WI38 (cell line): ENCODE measurements around the gene MTUS2.

Experiments used
- H3K4me3 ChIP-seq: 2 replicates; pipeline ENCODE4 v1.5.1; 2011; ENCODE audit warnings: low read depth, mild to moderate bottlenecking, control low read depth, low read length
- TF ChIP-seq, protein P1 (sequence below): IDR thresholded peaks from 2 replicates; pipeline ENCODE4 v1.5.1; 2012; ENCODE audit warnings: low read depth, mild to moderate bottlenecking, control low read depth, low read length

MTUS2 gene

DNA sequence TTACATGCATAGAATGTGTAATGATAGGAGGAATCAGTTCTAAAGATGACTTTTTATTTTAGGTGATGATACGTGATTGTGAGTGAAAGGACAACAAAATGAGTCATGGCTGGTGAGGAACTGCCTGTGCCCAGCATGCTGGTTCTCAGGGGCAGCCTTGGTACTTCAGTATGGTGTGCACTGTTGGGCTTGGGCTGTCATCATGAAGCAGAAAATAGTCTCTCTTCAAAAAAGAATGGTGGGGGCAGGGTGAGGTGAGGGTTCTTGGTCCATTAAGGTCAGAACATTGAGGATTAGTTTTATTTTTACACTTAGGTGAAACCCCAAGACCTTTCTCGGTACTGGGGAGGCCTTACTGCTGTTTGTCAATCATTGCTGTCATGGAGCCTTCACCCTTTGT, 309.5 kb downstream of the MTUS2 start:
- no peak overlapping the region for H3K4me3 ChIP-seq
- TF ChIP-seq, protein P1, sequence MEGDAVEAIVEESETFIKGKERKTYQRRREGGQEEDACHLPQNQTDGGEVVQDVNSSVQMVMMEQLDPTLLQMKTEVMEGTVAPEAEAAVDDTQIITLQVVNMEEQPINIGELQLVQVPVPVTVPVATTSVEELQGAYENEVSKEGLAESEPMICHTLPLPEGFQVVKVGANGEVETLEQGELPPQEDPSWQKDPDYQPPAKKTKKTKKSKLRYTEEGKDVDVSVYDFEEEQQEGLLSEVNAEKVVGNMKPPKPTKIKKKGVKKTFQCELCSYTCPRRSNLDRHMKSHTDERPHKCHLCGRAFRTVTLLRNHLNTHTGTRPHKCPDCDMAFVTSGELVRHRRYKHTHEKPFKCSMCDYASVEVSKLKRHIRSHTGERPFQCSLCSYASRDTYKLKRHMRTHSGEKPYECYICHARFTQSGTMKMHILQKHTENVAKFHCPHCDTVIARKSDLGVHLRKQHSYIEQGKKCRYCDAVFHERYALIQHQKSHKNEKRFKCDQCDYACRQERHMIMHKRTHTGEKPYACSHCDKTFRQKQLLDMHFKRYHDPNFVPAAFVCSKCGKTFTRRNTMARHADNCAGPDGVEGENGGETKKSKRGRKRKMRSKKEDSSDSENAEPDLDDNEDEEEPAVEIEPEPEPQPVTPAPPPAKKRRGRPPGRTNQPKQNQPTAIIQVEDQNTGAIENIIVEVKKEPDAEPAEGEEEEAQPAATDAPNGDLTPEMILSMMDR = no peak

DNA sequence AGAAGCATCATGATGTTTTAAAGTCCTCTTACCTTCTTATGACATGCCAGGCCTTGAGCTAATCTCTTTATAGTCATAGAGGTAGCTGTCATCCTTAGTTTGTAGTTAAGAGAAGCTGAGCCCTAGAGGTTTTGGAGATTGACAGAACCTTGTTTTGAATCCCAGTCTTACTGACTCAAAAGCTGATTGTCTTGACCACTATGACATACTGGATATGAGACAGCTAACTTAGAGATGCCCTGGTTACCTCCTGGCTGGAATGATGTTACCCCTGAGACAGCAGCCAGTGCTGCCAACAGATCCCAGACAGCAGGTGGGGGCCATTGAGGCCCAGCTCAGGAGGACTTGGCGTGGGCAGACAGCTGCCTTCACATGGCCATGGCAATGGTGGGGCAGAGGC, 311.0 kb downstream of the MTUS2 start:
- no peak overlapping the region for H3K4me3 ChIP-seq
- TF ChIP-seq, protein P1 = no peak

DNA sequence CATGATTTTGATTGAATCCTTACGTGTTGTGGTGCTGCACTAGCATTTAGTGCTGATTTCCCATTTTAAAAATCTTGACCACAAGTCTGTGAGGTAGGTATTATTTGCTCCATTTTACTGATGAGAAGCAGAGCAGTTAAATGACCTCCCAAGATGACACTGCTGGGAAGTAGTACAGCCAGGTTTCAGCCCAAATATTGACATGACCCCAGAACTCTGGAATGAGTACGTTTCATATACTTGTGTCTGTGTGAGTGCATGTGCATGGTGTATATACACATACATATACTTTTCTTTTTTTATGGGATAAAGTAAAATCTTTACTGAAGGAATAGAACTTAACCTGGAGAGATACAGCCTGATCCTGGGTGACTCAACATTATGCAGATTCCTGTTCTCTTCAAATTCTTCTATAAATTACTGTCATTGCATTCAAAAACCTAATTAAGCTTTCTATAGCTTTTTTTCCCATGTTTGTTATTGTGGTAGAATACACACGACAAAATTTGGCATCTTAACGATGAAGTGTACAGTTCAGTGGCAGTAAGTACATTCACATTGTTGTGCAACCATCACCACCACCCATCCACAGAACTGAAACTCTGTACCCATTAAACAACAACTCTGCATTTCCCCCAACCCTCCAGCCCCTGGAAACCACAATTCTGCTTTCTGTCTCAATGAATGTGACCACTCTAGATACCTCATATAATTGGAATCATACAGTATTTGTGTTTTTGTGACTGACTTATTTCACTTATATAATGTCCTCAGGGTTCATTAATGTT, 311.9 kb downstream of the MTUS2 start:
- TF ChIP-seq, protein P1 = no peak
- H3K4me3 ChIP-seq = no peak overlapping the region

DNA sequence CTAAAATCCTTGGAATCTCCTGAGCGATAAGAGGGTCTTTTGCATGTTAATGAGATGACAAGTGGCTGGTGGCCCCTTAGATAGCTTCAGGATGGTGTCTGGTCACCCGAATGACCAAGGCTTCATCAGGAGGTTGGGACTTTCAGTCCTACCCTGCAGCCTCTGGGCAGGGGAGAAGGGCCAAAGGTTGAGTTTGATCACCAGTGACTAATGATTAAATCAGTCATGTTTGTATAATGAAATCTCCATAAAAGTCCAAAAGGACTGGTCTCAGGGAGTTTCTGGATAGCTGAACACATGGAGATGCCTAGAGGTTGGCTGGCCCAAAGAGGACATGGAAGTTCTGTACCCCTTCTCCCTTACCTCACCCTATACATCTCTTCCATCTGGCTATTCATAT, 316.2 kb downstream of the MTUS2 start:
- no peak overlapping the region for H3K4me3 ChIP-seq
- TF ChIP-seq, protein P1 = no peak

DNA sequence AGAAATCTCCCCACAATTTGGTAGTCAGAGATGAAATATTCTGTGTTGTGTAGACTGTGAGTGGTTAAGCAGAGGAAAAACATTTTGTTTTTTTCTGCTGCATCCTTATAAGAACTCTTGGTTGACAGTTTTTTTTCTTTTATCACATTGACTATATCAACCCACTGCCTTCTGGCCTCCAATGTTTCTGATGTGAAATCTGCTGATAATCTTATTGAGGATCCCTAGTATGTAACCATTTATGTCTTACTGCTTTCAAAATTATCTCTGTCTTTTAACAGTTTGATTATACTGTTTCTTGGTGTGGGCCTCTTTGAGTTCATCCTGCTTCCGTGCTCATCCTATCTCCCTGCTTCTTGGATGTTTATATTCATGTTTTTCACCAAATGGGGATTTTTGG, 316.9 kb downstream of the MTUS2 start:
- TF ChIP-seq, protein P1 = no peak
- no peak overlapping the region for H3K4me3 ChIP-seq

DNA sequence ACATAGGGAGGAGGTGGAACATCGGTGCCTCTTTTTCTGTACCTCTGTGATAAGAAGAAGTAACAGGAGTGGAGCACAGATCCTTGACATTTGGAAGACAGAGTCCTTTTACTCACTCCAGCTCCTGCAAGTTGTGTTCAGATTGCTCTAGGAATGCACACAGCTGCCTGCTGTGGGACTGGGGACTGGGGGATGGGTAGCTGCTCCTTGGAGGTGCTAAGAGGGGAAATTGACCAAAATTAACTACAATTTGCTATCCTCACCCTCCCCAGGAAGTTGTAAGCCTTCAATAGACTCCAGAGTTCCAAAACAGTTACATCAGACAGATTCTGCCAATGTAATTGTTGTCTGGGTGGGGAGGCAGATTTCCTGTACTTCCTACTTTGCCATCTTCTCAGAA, 317.9 kb downstream of the MTUS2 start:
- no peak overlapping the region for H3K4me3 ChIP-seq
- TF ChIP-seq, protein P1 = no peak

DNA sequence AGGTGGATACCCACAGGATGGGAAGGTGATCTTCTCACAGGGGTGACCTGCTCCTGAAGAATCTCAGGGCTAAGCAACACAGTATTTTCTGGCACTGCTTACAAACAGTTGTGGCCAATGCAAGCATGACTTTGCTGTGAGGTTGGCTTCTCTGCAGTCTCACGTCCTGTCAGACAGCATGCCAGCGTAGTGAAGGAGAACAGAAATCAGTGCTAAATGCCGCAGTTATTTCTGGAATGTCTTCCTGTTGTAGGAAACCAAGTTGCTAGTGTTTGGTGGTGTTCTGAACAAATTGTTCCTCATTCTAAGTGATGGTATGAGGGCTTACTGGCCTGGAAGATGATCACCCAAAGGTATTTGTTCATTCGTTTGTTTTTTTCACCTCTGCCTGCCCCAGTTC, 320.1 kb downstream of the MTUS2 start:
- TF ChIP-seq, protein P1 = no peak
- no peak overlapping the region for H3K4me3 ChIP-seq
